GM23338 (cell line): ENCODE measurements around the gene RABL6. TPM values are rescaled to one million over a fixed set of nuclear protein-coding genes. Genes with fewer than 3 reads are reported as not detected.
"Not testable (repeated sequence)": the region's sequence is repeated elsewhere in the genome, so short reads cannot be mapped to it uniquely, and the experiment has no call there.

Source experiments
- ATAC-seq: fragments of 200-7000 bp; cut with Tn5 transposase; 3 replicates; pipeline ENCODE4 v1.9.1; 2020
- DNase-seq: peaks from one replicate; pipeline ENCODE4 v3.0.0-alpha.2; 2015; ENCODE audit warnings: low spot score
- H2AFZ ChIP-seq: fragments of 200-600 bp; sonication (generic); 2 replicates; pipeline ENCODE4 v1.8.0; 2016; ENCODE audit warnings: antibody characterized with exemption, mild to moderate bottlenecking, moderate library complexity
- H3F3A ChIP-seq: fragments of 200-600 bp; sonication (generic); replicated peaks from 2 replicates; pipeline ENCODE4 v1.8.0; 2017; ENCODE audit warnings: antibody characterized with exemption, mixed run types, low read depth
- H3K27ac ChIP-seq: fragments of 200-600 bp; sonication (generic); 2 replicates; pipeline ENCODE4 v1.6.1; 2016; ENCODE audit warnings: low read depth
- H3K27me3 ChIP-seq: fragments of 200-600 bp; sonication (generic); 2 replicates; pipeline ENCODE4 v1.8.0; 2016; ENCODE audit warnings: mild to moderate bottlenecking, mixed run types, moderate library complexity; ENCODE audit not compliant: insufficient read depth
- H3K36me3 ChIP-seq: fragments of 200-600 bp; sonication (generic); 2 replicates; pipeline ENCODE4 v1.8.0; 2016; ENCODE audit warnings: mild to moderate bottlenecking; ENCODE audit not compliant: insufficient read depth
- H3K4me1 ChIP-seq: fragments of 200-600 bp; sonication (generic); 2 replicates; pipeline ENCODE4 v1.8.0; 2016; ENCODE audit warnings: mild to moderate bottlenecking, moderate library complexity; ENCODE audit not compliant: insufficient read depth
- H3K4me2 ChIP-seq: fragments of 200-600 bp; sonication (generic); 2 replicates; pipeline ENCODE4 v1.7.1; 2017; ENCODE audit warnings: mixed run types
- H3K4me3 ChIP-seq: fragments of 200-600 bp; sonication (generic); 2 replicates; pipeline ENCODE4 v1.6.1; 2016; ENCODE audit warnings: mixed run types
- H3K79me2 ChIP-seq: fragments of 200-600 bp; sonication (generic); replicated peaks from 2 replicates; pipeline ENCODE4 v1.8.0; 2017; ENCODE audit warnings: mild to moderate bottlenecking; ENCODE audit not compliant: insufficient read depth
- H3K9me2 ChIP-seq: fragments of 200-600 bp; sonication (generic); 2 replicates; pipeline ENCODE4 v1.8.0; 2017; ENCODE audit not compliant: insufficient read depth
- H4K20me1 ChIP-seq: fragments of 200-600 bp; sonication (generic); replicated peaks from 2 replicates; pipeline ENCODE4 v1.8.0; 2017; ENCODE audit warnings: mild to moderate bottlenecking; ENCODE audit not compliant: insufficient read depth
- H3K27ac Mint-ChIP-seq: 2 replicates; pipeline ENCODE4 v1.8.0; 2020; ENCODE audit warnings: inconsistent platforms, mild to moderate bottlenecking, moderate library complexity, mixed read lengths
- H3K27me3 Mint-ChIP-seq: 3 replicates; pipeline ENCODE4 v1.8.0; 2022; ENCODE audit warnings: low read depth, mild to moderate bottlenecking, moderate library complexity, mixed read lengths, inconsistent platforms; ENCODE audit not compliant: insufficient read depth, poor library complexity
- H3K36me3 Mint-ChIP-seq: 3 replicates; pipeline ENCODE4 v1.8.0; 2021; ENCODE audit warnings: low read depth, mild to moderate bottlenecking, inconsistent platforms, moderate library complexity, mixed read lengths
- H3K4me1 Mint-ChIP-seq: 3 replicates; pipeline ENCODE4 v1.8.0; 2020; ENCODE audit warnings: mild to moderate bottlenecking, inconsistent platforms, mixed read lengths
- H3K4me3 Mint-ChIP-seq: 3 replicates; pipeline ENCODE4 v1.8.0; 2021; ENCODE audit warnings: moderate library complexity, mild to moderate bottlenecking, inconsistent platforms, mixed read lengths
- H3K9me3 Mint-ChIP-seq: 3 replicates; pipeline ENCODE4 v1.8.0; 2020; ENCODE audit warnings: moderate library complexity, mild to moderate bottlenecking, inconsistent platforms, mixed read lengths
- CREB1 ChIP-seq: fragments of 250-450 bp; sonication (Bioruptor Pico); IDR thresholded peaks from 2 replicates; pipeline ENCODE4 v1.5.0; 2020; ENCODE audit warnings: low read depth, mild to moderate bottlenecking, moderate library complexity
- CTCF ChIP-seq, 2 experiments: fragments of 200-600 bp in 1 of 2; sonication (generic) in 1 of 2; conservative IDR thresholded peaks; 2 replicates each; pipeline versions ENCODE4 v1.5.1 to v1.6.1; 2016 to 2017; ENCODE audit warnings: antibody characterized with exemption in 2 of 2, low read depth in 2 of 2, mild to moderate bottlenecking in 2 of 2, moderate library complexity in 1 of 2
- EZH2 ChIP-seq: fragments of 200-600 bp; sonication (generic); IDR thresholded peaks from one replicate; pipeline ENCODE4 v1.8.0; 2017; ENCODE audit warnings: antibody characterized with exemption, mild to moderate bottlenecking, low read depth; ENCODE audit not compliant: unreplicated experiment
- polyA plus RNA-seq: library from polyadenylated mRNA; unstranded; fragments of >200 nt; fragmentation: Nextera tagmentation; extraction: Ambion mirVana; gene quantifications from 2 replicates; pipeline ENCODE4 v1.2.1, GENCODE V29; 2016
- total RNA-seq: library from RNA; depleted of rRNA; stranded (reverse); fragments of >200 nt; shearing (Covaris generic); gene quantifications from 2 replicates; pipeline ENCODE4 v1.2.3, GENCODE V29; 2014

The RABL6 gene
- total and polyA plus RNA-seq, 2 experiments from 2014 or later = 59.1 to 127 TPM

DNA sequence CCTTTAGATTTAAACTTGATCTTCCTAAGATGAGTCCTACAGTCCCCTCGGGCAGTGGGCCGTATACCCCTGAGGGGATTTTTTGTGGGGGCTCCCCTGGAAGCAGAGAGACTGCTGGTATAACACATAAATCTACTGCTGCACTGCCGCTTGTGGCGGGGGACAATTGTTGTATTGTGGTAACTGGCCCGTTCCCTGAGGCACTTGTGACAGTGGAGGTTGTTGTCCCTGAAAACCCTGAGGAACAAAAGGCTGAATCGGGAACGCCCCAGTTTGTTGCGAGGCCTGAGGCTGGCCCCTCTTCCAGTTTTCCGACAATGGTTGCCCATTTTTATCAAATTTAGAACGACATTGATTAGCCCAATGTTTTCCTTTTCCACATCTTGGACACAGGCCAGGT lies 21.3 kb upstream of the RABL6 start (continued):
- TF ChIP-seq CTCF (conservative IDR thresholded peaks at IDR 0.05; ENCODE audit: low read depth in 2 of 2) = no peak

DNA sequence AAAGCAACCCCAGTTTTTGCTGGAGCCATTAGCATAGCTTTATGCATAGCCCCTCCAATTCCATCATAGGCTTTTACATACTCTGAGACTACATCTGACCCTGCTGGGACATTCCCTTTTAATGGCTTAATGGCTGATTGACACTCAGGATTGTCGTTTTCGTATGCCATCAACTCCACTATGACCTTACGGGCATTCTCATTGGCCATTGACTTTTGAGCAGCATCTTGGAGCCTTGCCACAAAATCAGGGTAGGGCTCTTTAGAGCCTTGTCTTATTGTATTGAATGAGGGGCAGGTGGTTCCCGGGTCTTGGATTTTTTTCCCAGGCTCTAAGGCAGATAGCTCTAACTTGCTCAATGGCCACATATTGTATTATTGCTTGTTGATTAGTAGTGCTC lies 20.8 kb upstream of the RABL6 start:
- H2AFZ ChIP-seq, H3K4me1 Mint-ChIP-seq: not testable (repeated sequence)

GRCh38 chr9:136787690-136788400 lies 19.9 kb upstream of the RABL6 start:
- H3K4me2 ChIP-seq = no peak overlapping the region
- H2AFZ ChIP-seq = no peak overlapping the region
- 0 out of 2 replicates have a peak, but pooled peaks cover 3% of the 10 kb centered on the region for H3F3A ChIP-seq
- H3K4me1 ChIP-seq = peaks cover 4% of the 10 kb centered on the region; the same call in 1 of the 2 replicates
- no peaks in the 10 kb centered on the region for H3K9me3 Mint-ChIP-seq
- no peaks in the 10 kb centered on the region for H3K27me3 ChIP-seq
- no peak overlapping the region for H3K4me3 ChIP-seq
- peaks cover 5% of the 10 kb centered on the region; the same call in 2 of the 3 replicates for H3K36me3 Mint-ChIP-seq
- H3K9me2 ChIP-seq = no peaks in the 10 kb centered on the region
- TF ChIP-seq EZH2 = no peak
- 0 out of 2 replicates have a peak, but pooled peaks have one; percentile 28 for TF ChIP-seq CREB1 (CRISPR knock-in tag)
- TF ChIP-seq CTCF (conservative IDR thresholded peaks at IDR 0.05; ENCODE audit: low read depth in 2 of 2) = peak; percentile 84 to 97
- DNase-seq = peak; percentile 92
- H3K4me1 Mint-ChIP-seq = peaks cover 10% of the 10 kb centered on the region
- H3K4me3 Mint-ChIP-seq = no peak overlapping the region
- H3K27me3 Mint-ChIP-seq = peaks cover 7% of the 10 kb centered on the region
- H3K27ac ChIP-seq = no peak overlapping the region
- H3K36me3 ChIP-seq = no peaks in the 10 kb centered on the region
- ATAC-seq = peak; percentile 18
- peaks cover 9% of the 10 kb centered on the region for H4K20me1 ChIP-seq
- H3K27ac Mint-ChIP-seq = no peak overlapping the region
- H3K79me2 ChIP-seq = 0 out of 2 replicates have a peak, but pooled peaks cover 4% of the 10 kb centered on the region

More for the DNA sequence above, 20.8 kb upstream of the RABL6 start:
- not testable (repeated sequence) for H3K27me3 ChIP-seq, H3K9me3 Mint-ChIP-seq, H4K20me1 ChIP-seq, H3K4me3 Mint-ChIP-seq, H3K4me2 ChIP-seq, H3K79me2 ChIP-seq, H3K27me3 Mint-ChIP-seq, DNase-seq, H3K36me3 ChIP-seq, H3F3A ChIP-seq, H3K27ac Mint-ChIP-seq, H3K9me2 ChIP-seq, H3K4me3 ChIP-seq, H3K27ac ChIP-seq, H3K4me1 ChIP-seq, ATAC-seq, H3K36me3 Mint-ChIP-seq

- H3K4me1 ChIP-seq, H3K9me2 ChIP-seq, H3K27me3 ChIP-seq, H3K36me3 Mint-ChIP-seq, H3K27ac ChIP-seq, H3K79me2 ChIP-seq, ATAC-seq, DNase-seq, H3K27ac Mint-ChIP-seq, H3F3A ChIP-seq, H3K9me3 Mint-ChIP-seq, H2AFZ ChIP-seq, H3K4me3 Mint-ChIP-seq, H3K36me3 ChIP-seq, H3K4me3 ChIP-seq, H3K4me2 ChIP-seq: not testable (repeated sequence)
- peaks cover 14% of the 10 kb centered on the region for H4K20me1 ChIP-seq
- peaks cover 16% of the 10 kb centered on the region for H3K4me1 Mint-ChIP-seq
- H3K27me3 Mint-ChIP-seq = peaks cover 13% of the 10 kb centered on the region
Observed at GRCh38 chr9:136788644-136789522, 18.9 kb upstream of the RABL6 start.
